C4-2B (cell line): ENCODE data around the gene FAM110C.
"Not testable (repeated sequence)": the region's sequence is repeated elsewhere in the genome, so short reads cannot be mapped to it uniquely, and the experiment has no call there.

ENCODE experiments used
- CTCF ChIP-seq: fragments of 450-650 bp; conservative IDR thresholded peaks from 2 replicates; pipeline ENCODE4 v1.5.1; 2017; ENCODE audit warnings: mild to moderate bottlenecking
- ZFX ChIP-seq: fragments of 450-650 bp; IDR thresholded peaks from 2 replicates; pipeline ENCODE4 v1.6.1; 2017

DNA sequence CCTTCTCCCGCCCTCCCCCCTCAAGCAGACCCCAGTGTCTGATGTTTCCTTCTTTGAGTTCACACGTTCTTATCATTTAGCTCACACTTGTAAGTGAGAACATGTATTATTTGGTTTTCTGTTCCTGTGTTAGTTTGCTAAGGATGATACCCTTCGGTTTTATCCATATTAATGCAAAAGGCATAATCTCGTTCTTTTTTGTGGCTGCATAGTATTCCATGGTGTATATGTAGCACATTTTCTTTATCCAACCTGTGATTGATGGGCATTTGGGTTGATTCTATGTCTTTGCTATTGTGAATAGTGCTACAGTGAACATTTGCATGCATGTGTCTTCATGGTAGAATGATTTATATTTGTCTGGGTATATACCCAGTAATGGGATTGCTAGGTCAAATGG lies 24.1 kb downstream of the FAM110C start:
- not testable (repeated sequence) for TF ChIP-seq CTCF, ZFX
